Measurements from ENCODE around the gene SOS1.
"Not testable (repeated sequence)": the region's sequence is repeated elsewhere in the genome, so short reads cannot be mapped to it uniquely, and the experiment has no call there.

Gene SOS1

GRCh38 chr2:39138187-39138836 is 17.5 kb upstream of the SOS1 start:
- not testable (repeated sequence) for DNase-seq

GRCh38 chr2:39136799-39137198 is 15.9 kb upstream of the SOS1 start:
- DNase-seq, result no peak

- DNase-seq, result no peak
Observed at GRCh38 chr2:39135690-39136259, 14.9 kb upstream of the SOS1 start.

- no peak for DNase-seq
Observed at GRCh38 chr2:39133215-39133851, 12.5 kb upstream of the SOS1 start.

GRCh38 chr2:39128919-39129391 is 8.1 kb upstream of the SOS1 start:
- no peak for DNase-seq

- no peak for DNase-seq
Observed at GRCh38 chr2:39127973-39128372, 7.1 kb upstream of the SOS1 start.

GRCh38 chr2:39124746-39125057 is 3.9 kb upstream of the SOS1 start:
- peak; percentile 11 for DNase-seq

GRCh38 chr2:39124000-39124745 is 3.3 kb upstream of the SOS1 start:
- DNase-seq, result peak; percentile 74

GRCh38 chr2:39123436-39123999 is 2.7 kb upstream of the SOS1 start:
- no peak for DNase-seq

- DNase-seq, result peak; percentile 69
Observed at GRCh38 chr2:39121523-39122063, 742 bp upstream of the SOS1 start.

GRCh38 chr2:39120521-39120770 is 405 bp downstream of the SOS1 start:
- DNase-seq, result no peak

- DNase-seq, result no peak
Observed at GRCh38 chr2:39119732-39120520, 925 bp downstream of the SOS1 start.

GRCh38 chr2:39118786-39119499 is 1.9 kb downstream of the SOS1 start:
- no peak for DNase-seq

GRCh38 chr2:39115556-39115955 is 5.3 kb downstream of the SOS1 start:
- no peak for DNase-seq

- no peak for DNase-seq
Observed at GRCh38 chr2:39114771-39115170, 6.1 kb downstream of the SOS1 start.

GRCh38 chr2:39109537-39109936 is 11.3 kb downstream of the SOS1 start:
- DNase-seq, result no peak

GRCh38 chr2:39108377-39108776 is 12.5 kb downstream of the SOS1 start:
- DNase-seq, result no peak

GRCh38 chr2:39107724-39108273 is 13.1 kb downstream of the SOS1 start:
- DNase-seq, result no peak

- no peak for DNase-seq
Observed at GRCh38 chr2:39107156-39107555, 13.7 kb downstream of the SOS1 start.

GRCh38 chr2:39099870-39100728 is 20.8 kb downstream of the SOS1 start:
- no peak for DNase-seq

All from NCI-H2029 treated with DMSO at 0.1 percent for 48 hours (cell line).